Tracheal epithelial cell (primary cell): Measurements from ENCODE around the gene ZMYND10. TPM values are rescaled to one million over a fixed set of nuclear protein-coding genes. Genes with fewer than 3 reads are reported as not detected.

Source experiments
- total RNA-seq: library from RNA; depleted of rRNA; stranded (reverse); fragments of >200 nt; gene quantifications from 2 replicates; pipeline ENCODE4 v1.2.1, GENCODE V29; 2014

Gene ZMYND10
- 0.24 and 1.9 TPM in 2 replicates for total RNA-seq

DNA sequence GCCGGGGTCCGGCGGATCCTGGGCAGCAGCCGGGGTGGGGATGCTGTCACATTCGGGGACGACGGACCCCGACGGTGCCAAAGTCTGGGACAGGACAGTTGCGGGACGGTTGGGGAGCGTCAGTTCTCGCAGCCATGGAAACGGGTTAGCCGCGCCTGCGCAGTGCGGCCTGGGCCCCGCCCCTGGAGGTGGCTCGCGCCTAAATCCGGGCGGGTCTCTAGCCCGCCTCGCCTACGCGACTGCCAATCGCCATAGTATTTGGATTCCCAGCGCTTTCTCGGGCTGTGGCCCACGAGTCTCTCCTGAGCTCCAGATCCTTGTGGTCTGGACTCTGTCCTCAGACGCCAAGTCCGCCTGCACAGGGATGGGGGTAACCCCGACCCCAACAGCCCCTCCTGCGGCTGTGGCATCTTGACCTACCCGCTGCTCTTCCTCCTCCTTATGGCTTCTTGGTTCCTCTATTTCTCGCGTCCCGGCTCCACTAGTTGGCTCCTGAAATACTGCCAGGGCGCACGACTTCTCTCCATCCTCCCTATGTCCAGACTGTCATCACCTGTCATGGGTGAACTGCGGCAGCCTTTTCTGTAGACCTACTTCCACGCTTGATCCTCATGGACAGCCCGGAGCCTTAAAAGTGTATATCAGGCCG, at the start of gene ZMYND10:
Gene ZMYND10, minus strand, starts transcription at position 147 of the 649 bp plus-strand sequence. CDS start 153 bp downstream, outside the sequence.

DNA sequence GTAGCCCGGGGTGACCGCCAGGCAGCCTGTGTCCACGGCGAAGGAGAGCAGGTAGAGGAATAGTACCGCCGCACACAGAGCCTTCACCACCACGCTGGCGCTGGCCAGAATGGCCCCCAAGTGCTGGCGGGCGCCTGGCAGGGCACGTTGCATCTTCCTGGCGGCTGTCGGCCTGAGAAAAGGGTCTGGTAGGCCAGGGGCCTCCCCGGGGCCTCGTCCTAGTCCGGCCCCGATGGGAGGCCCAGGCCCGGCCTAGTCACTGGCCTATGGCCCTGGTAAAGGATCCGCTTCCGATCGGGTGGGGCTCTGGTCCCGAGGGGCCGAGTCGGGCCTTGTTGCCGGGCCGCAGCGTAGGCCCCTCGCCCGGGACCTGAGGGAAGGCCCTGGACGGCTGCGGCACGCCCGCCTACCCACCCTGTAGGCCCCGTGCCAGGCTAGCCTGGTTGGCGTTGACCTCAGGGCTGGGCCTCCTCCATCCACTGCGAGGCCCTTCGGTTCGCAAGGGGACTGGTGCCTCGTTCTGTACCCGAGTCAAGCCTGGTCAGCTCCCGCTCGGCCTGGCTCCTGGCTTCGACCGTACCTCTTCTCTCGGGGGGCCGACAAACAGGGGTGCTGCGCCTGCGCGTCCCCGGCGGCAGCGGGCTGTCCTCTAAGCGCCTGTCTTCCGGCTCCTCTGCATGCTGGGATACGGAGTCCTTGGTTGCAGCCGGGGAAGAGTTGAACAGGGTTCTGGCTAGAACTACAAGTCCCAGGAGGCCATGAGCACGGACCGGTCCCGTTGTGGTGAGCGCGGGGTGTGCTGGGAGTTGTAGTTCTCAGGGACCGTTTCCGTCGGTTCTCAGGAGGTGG, 13.6 kb upstream of the ZMYND10 start, which contains the start of gene TMEM115:
Gene TMEM115, minus strand, starts transcription at position 611 of the 849 bp plus-strand sequence. Its CDS starts 458 bp downstream, at position 153.

DNA sequence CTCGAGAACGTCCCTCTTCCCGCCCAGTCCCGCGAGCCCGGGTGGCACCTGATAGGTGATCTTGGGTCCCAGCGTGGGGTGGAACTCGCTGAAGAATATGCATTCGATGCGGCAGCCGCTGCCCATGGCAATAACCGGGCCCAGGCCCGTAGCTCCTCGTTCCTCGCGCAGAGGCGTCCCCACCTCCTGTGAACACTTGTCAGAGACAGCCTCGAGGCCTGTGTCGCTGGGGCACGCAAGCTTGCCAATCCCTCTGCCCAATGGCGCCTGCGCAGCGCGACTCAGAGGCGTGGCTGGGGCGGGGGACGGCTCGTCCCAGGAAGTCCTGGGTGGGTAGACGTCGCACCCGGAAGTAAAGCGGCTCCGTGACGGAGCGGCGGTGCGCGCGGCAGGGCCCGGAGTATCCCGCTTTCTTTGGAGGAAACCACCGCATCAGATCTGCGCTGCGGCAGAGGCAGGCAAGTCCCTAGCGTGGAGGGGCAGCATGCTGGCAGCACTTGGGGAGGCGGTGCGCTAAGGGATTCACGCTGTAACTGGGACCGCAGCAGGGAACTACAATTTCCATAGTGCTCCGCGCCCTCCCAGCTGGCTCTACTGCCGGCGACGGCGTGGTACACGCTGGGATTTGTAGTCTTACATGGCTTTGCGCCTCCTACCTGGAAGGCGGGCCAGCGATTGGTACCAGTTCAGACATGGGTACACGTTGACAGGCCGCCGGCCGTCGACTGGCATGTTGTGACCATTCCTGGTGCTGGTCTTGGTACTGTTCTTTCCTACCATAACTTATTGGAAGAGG, 5.2 kb upstream of the ZMYND10 start, which contains the start of the genes CYB561D2 and NPRL2:
Gene CYB561D2, plus strand, starts transcription at position 336 of the 796 bp plus-strand sequence. CDS start 572 bp downstream, outside the sequence.
Gene NPRL2, minus strand, starts transcription at position 249 of the 796 bp plus-strand sequence. Its CDS starts 123 bp downstream, at position 126.

GRCh38 chr3:50340448-50341329, 4.8 kb downstream of the ZMYND10 start, which contains the start of gene RASSF1:
Gene RASSF1 (minus strand): TSS chr3:50340836. CDS start chr3:50340805, 31 bp downstream.

DNA sequence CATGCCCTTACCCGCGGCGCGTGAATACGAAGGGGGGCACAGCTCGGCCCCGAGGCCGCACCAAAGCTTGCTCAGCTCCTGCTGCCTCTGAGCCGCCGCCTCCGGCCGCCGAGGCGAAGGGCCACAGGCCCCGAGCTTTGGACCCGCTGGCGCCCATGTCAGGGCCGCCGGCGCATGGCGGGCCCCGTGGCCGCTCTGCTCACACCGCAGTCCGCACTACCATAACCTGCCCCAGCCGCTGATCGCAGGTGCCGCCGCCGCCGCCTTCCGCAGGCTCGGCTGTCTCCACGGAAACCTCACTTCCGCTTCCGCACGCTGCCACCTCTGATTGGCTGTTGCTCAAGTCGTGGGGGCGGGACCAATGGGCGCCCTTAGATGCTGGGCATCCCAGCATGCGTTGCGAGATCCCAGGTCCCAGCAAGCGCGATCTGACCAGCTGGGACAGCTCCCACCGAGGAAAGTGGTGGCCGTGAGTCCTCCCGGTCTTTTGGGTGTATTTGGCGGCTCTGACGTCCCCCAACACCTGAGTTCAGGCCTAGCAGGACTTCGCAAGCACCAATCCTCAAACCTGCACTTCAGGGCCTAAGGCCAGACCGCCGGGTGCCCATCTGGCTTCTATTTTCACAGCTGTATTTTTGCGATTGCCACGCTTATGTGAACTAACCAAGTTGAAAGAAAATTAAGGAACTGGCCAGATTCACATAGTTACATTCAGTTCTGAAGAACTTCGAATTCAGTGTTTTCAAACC, 17.4 kb downstream of the ZMYND10 start, which contains the start of gene TUSC2:
Gene TUSC2, minus strand, starts transcription at position 281 of the 749 bp plus-strand sequence. Its CDS starts 124 bp downstream, at position 157.

GRCh38 chr3:50322386-50323091, 23.0 kb downstream of the ZMYND10 start, which contains the start of gene HYAL2:
Gene HYAL2 (minus strand): TSS chr3:50322745. CDS start chr3:50320489, 2,256 bp downstream.

GRCh38 chr3:50303013-50303815, 42.3 kb downstream of the ZMYND10 start, which contains the start of gene HYAL1:
Gene HYAL1 (minus strand): TSS chr3:50303574. CDS start chr3:50302956, 618 bp downstream.

DNA sequence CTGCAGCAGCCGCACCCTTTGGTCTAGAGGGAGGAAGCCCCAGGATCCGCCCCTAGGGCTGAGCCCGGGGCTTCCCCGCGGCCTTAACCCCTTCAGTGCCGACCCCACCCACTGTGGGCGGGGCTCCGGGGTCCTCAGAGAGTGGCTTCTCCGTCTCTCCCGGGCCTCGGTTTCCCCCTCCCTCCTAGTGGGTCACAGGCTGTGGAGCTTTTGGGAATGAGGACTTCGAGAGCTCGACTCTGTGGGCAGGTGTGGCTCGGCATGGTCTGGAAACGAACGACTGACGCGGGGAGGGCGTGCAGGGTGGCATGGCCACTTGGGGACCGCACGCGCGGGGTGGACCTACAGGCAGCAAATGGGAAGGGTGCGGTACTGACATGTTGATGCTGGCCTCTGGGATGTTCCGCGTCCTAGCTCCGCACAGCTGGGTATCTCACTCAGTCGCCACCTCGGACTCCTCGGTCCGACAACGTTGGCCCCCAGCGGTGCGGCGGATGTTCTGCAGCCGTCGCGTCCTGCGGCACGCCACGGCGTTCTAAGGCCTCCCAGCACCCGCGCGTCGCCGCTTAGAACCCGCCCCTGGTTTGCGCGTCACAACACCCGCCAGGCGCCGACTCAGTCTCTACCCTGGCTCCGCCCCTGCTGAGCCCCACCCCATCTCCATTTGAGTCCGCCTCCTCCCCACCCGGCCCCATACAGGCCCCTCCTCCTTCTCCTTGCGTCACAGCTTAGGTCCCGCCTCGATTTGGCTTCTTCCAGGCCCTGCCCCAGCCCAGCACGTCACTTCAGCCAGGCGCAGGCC, 46.5 kb downstream of the ZMYND10 start, which contains the start of the genes HYAL3 and NAA80:
Gene HYAL3, minus strand, starts transcription at position 570 of the 802 bp plus-strand sequence. CDS start 3,803 bp downstream, outside the sequence.
Gene NAA80, minus strand, starts transcription at position 570 of the 802 bp plus-strand sequence. CDS start 1,942 bp downstream, outside the sequence.

DNA sequence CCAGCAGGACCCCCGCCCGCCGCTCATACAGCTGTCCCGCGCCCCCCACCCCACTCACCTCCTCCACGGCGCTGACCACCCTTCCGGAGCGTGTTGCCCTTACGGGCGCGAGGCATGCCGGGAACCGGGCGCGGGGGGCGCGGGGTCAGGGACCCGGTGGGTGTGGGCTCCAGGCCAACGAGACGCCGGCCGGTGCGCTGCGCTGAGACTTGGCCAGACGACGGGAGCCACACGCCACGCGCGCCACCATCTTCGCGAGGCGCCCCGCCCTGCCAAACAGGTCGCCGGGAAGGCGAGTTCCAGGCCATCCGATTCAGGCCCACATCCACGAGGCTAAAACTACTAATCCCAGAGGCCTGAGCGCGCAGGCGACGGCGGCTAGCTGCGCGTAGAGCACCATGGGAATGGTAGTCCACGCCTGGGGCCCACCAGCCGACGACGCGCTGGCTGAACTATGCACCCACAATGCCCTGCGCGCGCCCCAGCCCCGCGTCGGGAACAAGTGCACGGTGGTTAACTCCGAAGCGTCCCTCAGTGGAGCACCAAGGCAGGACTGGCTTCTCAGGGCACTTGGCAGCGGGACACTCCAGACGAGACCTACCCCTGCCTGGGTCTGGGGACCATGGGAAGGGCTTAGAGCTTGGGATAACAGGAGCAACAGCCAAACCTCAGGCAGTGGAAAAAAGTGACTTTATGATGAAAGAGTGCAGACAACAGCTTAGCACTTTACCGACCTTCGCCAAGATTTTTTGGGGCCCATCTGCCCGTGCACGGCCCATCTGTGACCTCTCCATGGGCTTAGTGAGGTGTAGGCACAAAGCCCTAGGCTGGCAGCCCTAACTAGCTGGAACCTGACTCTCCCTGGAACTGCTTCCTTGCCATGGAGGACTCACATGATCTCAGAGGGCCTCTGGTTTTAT, 53.1 kb downstream of the ZMYND10 start, which contains the start of gene IFRD2:
Gene IFRD2, minus strand, starts transcription at position 271 of the 920 bp plus-strand sequence. Its CDS starts 155 bp downstream, at position 116.

Other genes starting within 250 kb of the ZMYND10 start
- gene SEMA3F, start 190.4 kb downstream of the ZMYND10 start, total RNA-seq, result 65.3 and 87.8 TPM in 2 replicates
- 0.43 TPM in 1 of 2 replicates, not detected in the other for gene GNAT1, start 154.1 kb downstream of the ZMYND10 start, total RNA-seq
- gene SLC38A3, start 140.5 kb downstream of the ZMYND10 start, total RNA-seq, result not detected in 2 replicates
- gene GNAI2, start 109.5 kb downstream of the ZMYND10 start, total RNA-seq, result 85.3 and 148 TPM in 2 replicates
- 8.2 and 15.6 TPM in 2 replicates for gene SEMA3B, start 76.6 kb downstream of the ZMYND10 start, total RNA-seq
- gene LSMEM2, start 66.6 kb downstream of the ZMYND10 start, total RNA-seq, result not detected in 2 replicates
- gene IFRD2, start 53.3 kb downstream of the ZMYND10 start, total RNA-seq, result 150 and 196 TPM in 2 replicates
- gene HYAL3, start 46.3 kb downstream of the ZMYND10 start, total RNA-seq, result 7.5 and 14.7 TPM in 2 replicates
- gene NAA80, start 46.3 kb downstream of the ZMYND10 start, total RNA-seq, result 3.1 and 3.4 TPM in 2 replicates
- gene HYAL1, start 42.2 kb downstream of the ZMYND10 start, total RNA-seq, result 4.8 and 6.6 TPM in 2 replicates
- gene HYAL2, start 23.0 kb downstream of the ZMYND10 start, total RNA-seq, result 74.0 and 95.7 TPM in 2 replicates
- gene TUSC2, start 17.5 kb downstream of the ZMYND10 start, total RNA-seq, result 14.9 and 16.9 TPM in 2 replicates
- gene RASSF1, start 4.9 kb downstream of the ZMYND10 start, total RNA-seq, result 17.4 and 23.2 TPM in 2 replicates
- gene NPRL2, start 5.0 kb upstream of the ZMYND10 start, total RNA-seq, result 15.6 and 18.3 TPM in 2 replicates
- gene CYB561D2, start 5.1 kb upstream of the ZMYND10 start, total RNA-seq, result 17.1 and 28.4 TPM in 2 replicates
- 31.1 and 45.1 TPM in 2 replicates for gene TMEM115, start 13.8 kb upstream of the ZMYND10 start, total RNA-seq
- gene CACNA2D2, start 157.9 kb upstream of the ZMYND10 start, total RNA-seq, result not detected in 2 replicates
- gene C3orf18, start 222.0 kb upstream of the ZMYND10 start, total RNA-seq, result 4.3 and 4.7 TPM in 2 replicates
- 8.7 and 10.6 TPM in 2 replicates for gene HEMK1, start 223.8 kb upstream of the ZMYND10 start, total RNA-seq